Measurements from ENCODE around the gene RNF152. TPM values are rescaled to one million over a fixed set of nuclear protein-coding genes. Genes with fewer than 3 reads are reported as not detected.

RNF152 gene
- total RNA-seq, 1 experiment from 2014 or later = 2.4 TPM

- BruUV-seq (replicated peaks) = no TSS peak
- no peak overlapping the region for H3K27ac Mint-ChIP-seq (ENCODE audit: unreplicated experiment)
Measured at GRCh38 chr18:61893309-61893970, 633 bp upstream of the RNF152 start.

GRCh38 chr18:61891894-61892293 is 913 bp downstream of the RNF152 start:
- H3K4me3 ChIP-seq (ENCODE audit: low read depth, low read length) = no peak overlapping the region
- no peak for TF ChIP-seq CTCF (IDR thresholded peaks at IDR 0.05; ENCODE audit: insufficient read depth in 1 of 2, low read depth in 1 of 2, low read length in 1 of 2, severe bottlenecking in 1 of 2, unreplicated experiment in 1 of 2)
- no peak for DNase-seq
- Mint-ChIP-seq H3K27ac (ENCODE audit: unreplicated experiment) (no peak overlapping the region), H3K36me3 (ENCODE audit: insufficient read depth, unreplicated experiment) (peaks cover under 1% of the 10 kb centered on the region), H3K4me3 (ENCODE audit: unreplicated experiment) (no peak overlapping the region), H3K27me3 (ENCODE audit: insufficient read depth, unreplicated experiment) (no peaks in the 10 kb centered on the region), H3K9me3 (ENCODE audit: unreplicated experiment) (no peaks in the 10 kb centered on the region), H3K4me1 (ENCODE audit: low read depth, unreplicated experiment) (no peaks in the 10 kb centered on the region)
- H3K9me3 ChIP-seq = no peaks in the 10 kb centered on the region
- no peaks in the 10 kb centered on the region for H3K36me3 ChIP-seq (ENCODE audit: control insufficient read depth, insufficient read depth, low read length)
- POLR2A ChIA-PET = no interaction called here
- no peaks in the 10 kb centered on the region for H3K27me3 ChIP-seq (replicated peaks; ENCODE audit: control insufficient read depth, insufficient read depth, low read length)
- BruUV-seq (replicated peaks) = no TSS peak
- H3K4me1 ChIP-seq = no peaks in the 10 kb centered on the region
- intact Hi-C loops (cut with micrococcal nuclease; ENCODE audit: unreplicated experiment) = loop anchor here (2.0 to 5.0 kb wide), 2 partner anchors 180 to 309 kb away; no protein-coding TSS in a partner anchor
- CTCF ChIA-PET = no interaction called here

More at GRCh38 chr18:61893309-61893970, 633 bp upstream of the RNF152 start:
- no peaks in the 10 kb centered on the region for H3K4me1 ChIP-seq
- ChIA-PET POLR2A (interaction anchor here (0.7 kb wide), 1 partner anchor 501 kb away, joined by 3 read pairs; no protein-coding TSS in a partner anchor), CTCF (no interaction called here)
- intact Hi-C loops (cut with micrococcal nuclease; ENCODE audit: unreplicated experiment) = loop anchor here (1.0 to 5.0 kb wide), 3 partner anchors 181 to 311 kb away; no protein-coding TSS in a partner anchor
- no peaks in the 10 kb centered on the region for H3K27me3 ChIP-seq (replicated peaks; ENCODE audit: control insufficient read depth, insufficient read depth, low read length)
- peak overlapping the region; percentile 58 for H3K4me3 ChIP-seq (ENCODE audit: low read depth, low read length)
- DNase-seq = peak in 1 of 2 experiments; percentile 55
- no peak for TF ChIP-seq CTCF (IDR thresholded peaks at IDR 0.05; ENCODE audit: insufficient read depth in 1 of 2, low read depth in 1 of 2, low read length in 1 of 2, severe bottlenecking in 1 of 2, unreplicated experiment in 1 of 2)
- no peaks in the 10 kb centered on the region for H3K9me3 Mint-ChIP-seq (ENCODE audit: unreplicated experiment)
- no peaks in the 10 kb centered on the region for H3K36me3 ChIP-seq (ENCODE audit: control insufficient read depth, insufficient read depth, low read length)
- H3K36me3 Mint-ChIP-seq (ENCODE audit: insufficient read depth, unreplicated experiment) = no peaks in the 10 kb centered on the region
- H3K27me3 Mint-ChIP-seq (ENCODE audit: insufficient read depth, unreplicated experiment) = no peaks in the 10 kb centered on the region
- no peaks in the 10 kb centered on the region for H3K9me3 ChIP-seq
- H3K4me1 Mint-ChIP-seq (ENCODE audit: low read depth, unreplicated experiment) = no peaks in the 10 kb centered on the region
- peak overlapping the region; percentile 75 for H3K4me3 Mint-ChIP-seq (ENCODE audit: unreplicated experiment)

- Histone ChIP-seq H3K27me3 (replicated peaks; ENCODE audit: control insufficient read depth, insufficient read depth, low read length) (no peaks in the 10 kb centered on the region), H3K9me3 (no peaks in the 10 kb centered on the region), H3K4me1 (no peaks in the 10 kb centered on the region), H3K36me3 (ENCODE audit: control insufficient read depth, insufficient read depth, low read length) (no peaks in the 10 kb centered on the region), H3K4me3 (ENCODE audit: low read depth, low read length) (no peak overlapping the region)
- TF ChIP-seq CTCF (IDR thresholded peaks at IDR 0.05; ENCODE audit: insufficient read depth in 1 of 2, low read depth in 1 of 2, low read length in 1 of 2, severe bottlenecking in 1 of 2, unreplicated experiment in 1 of 2) = no peak
- DNase-seq = no peak
- ChIA-PET CTCF (no interaction called here), POLR2A (no interaction called here)
- H3K9me3 Mint-ChIP-seq (ENCODE audit: unreplicated experiment) = no peaks in the 10 kb centered on the region
- peaks cover 5% of the 10 kb centered on the region for H3K36me3 Mint-ChIP-seq (ENCODE audit: insufficient read depth, unreplicated experiment)
- H3K27me3 Mint-ChIP-seq (ENCODE audit: insufficient read depth, unreplicated experiment) = no peaks in the 10 kb centered on the region
- no peaks in the 10 kb centered on the region for H3K4me1 Mint-ChIP-seq (ENCODE audit: low read depth, unreplicated experiment)
- H3K27ac Mint-ChIP-seq (ENCODE audit: unreplicated experiment) = no peak overlapping the region
- H3K4me3 Mint-ChIP-seq (ENCODE audit: unreplicated experiment) = no peak overlapping the region
- intact Hi-C loops (cut with micrococcal nuclease; ENCODE audit: unreplicated experiment) = loop anchor here (5.0 kb wide), 1 partner anchor 179 kb away; no protein-coding TSS in a partner anchor
- TSS peak; percentile 21 for BruUV-seq (replicated peaks)
Measured at GRCh38 chr18:61891271-61891670, 1.5 kb downstream of the RNF152 start.
